Fibroblast of lung (primary cell): ENCODE results near the gene HP. TPM values are rescaled to one million over a fixed set of nuclear protein-coding genes. Genes with fewer than 3 reads are reported as not detected.
A peak's percentile ranks its signal among the peaks of the same experiment; 100 is the strongest.

Experiments
- DNase-seq, 2 donors: peaks; one replicate each; pipeline versions ENCODE4 v3.0.0 to v3.0.0-alpha.2; 2010; ENCODE audit warnings: low read depth in 2 of 2
- H2AFZ ChIP-seq: 2 replicates; pipeline ENCODE4 v1.5.1; 2012; ENCODE audit warnings: low read length, control low read depth, inconsistent platforms
- H3K27ac ChIP-seq: 2 replicates; pipeline ENCODE4 v1.5.1; 2011; ENCODE audit warnings: low read length, control low read depth; ENCODE audit not compliant: insufficient read depth
- H3K27me3 ChIP-seq: 2 replicates; pipeline ENCODE4 v1.5.1; 2011; ENCODE audit warnings: mild to moderate bottlenecking, low read length; ENCODE audit not compliant: control insufficient read depth, insufficient read depth
- H3K36me3 ChIP-seq: 2 replicates; pipeline ENCODE4 v1.5.1; 2011; ENCODE audit warnings: low read length; ENCODE audit not compliant: control insufficient read depth, insufficient read depth
- H3K4me1 ChIP-seq: 2 replicates; pipeline ENCODE4 v1.5.1; 2011; ENCODE audit warnings: low read length; ENCODE audit not compliant: control insufficient read depth, insufficient read depth; ENCODE audit errors: extremely low read depth
- H3K4me2 ChIP-seq: 2 replicates; pipeline ENCODE4 v1.5.1; 2011; ENCODE audit warnings: low read length, control low read depth; ENCODE audit not compliant: insufficient read depth; ENCODE audit errors: extremely low read depth
- H3K4me3 ChIP-seq, 4 experiments: fragments of 200-600 bp in 1 of 4; sonication (generic) in 1 of 4; replicated peaks in 1 of 4; 2 replicates each; pipeline ENCODE4 v1.5.1; 2011 to 2016; ENCODE audit warnings: low read length in 4 of 4, low read depth in 3 of 4, mild to moderate bottlenecking in 3 of 4, control low read depth in 2 of 4, inconsistent platforms in 1 of 4, mixed read lengths in 1 of 4; ENCODE audit not compliant: insufficient read depth in 1 of 4; ENCODE audit errors: control extremely low read depth in 1 of 4
- H3K79me2 ChIP-seq: 2 replicates; pipeline ENCODE4 v1.5.1; 2012; ENCODE audit warnings: mild to moderate bottlenecking, low read length, inconsistent platforms; ENCODE audit not compliant: control insufficient read depth, insufficient read depth
- H3K9ac ChIP-seq: 2 replicates; pipeline ENCODE4 v1.5.1; 2011; ENCODE audit warnings: mild to moderate bottlenecking, low read length, control low read depth; ENCODE audit not compliant: insufficient read depth
- H3K9me3 ChIP-seq: 2 replicates; pipeline ENCODE4 v1.5.1; 2012; ENCODE audit warnings: low read depth, low read length; ENCODE audit not compliant: control insufficient read depth, insufficient read depth
- H4K20me1 ChIP-seq: 2 replicates; pipeline ENCODE4 v1.5.1; 2011; ENCODE audit warnings: low read length; ENCODE audit not compliant: control insufficient read depth, insufficient read depth; ENCODE audit errors: extremely low read depth
- EZH2 ChIP-seq: IDR thresholded peaks from 2 replicates; pipeline ENCODE4 v1.5.1; 2012; ENCODE audit warnings: low read length, control low read depth, mild to moderate bottlenecking; ENCODE audit errors: missing control alignments
- polyA plus RNA-seq, 2 donors: library from polyadenylated mRNA; depleted of rRNA in 1 of 2; stranded (reverse) in 1 of 2; unstranded in 1 of 2; fragments of >200 nt; gene quantifications; 2 replicates each; pipeline ENCODE4 v1.2.1, GENCODE V29; 2011 to 2012; ENCODE audit warnings: missing spikeins in 1 of 2
- total RNA-seq: library from RNA; depleted of rRNA; stranded (reverse); fragments of >200 nt; gene quantifications from 2 replicates; pipeline ENCODE4 v1.2.1, GENCODE V29; 2014
- TF ChIP-seq, protein P1 (sequence below), 2 donors: IDR thresholded peaks in 1 of 2; conservative IDR thresholded peaks in 1 of 2; 1 replicate in 1 of 2; 2 replicates in 1 of 2; pipeline ENCODE4 v1.5.1; 2011 to 2012; ENCODE audit warnings: low read length in 2 of 2, control low read depth in 1 of 2, inconsistent platforms in 1 of 2, low read depth in 1 of 2, mild to moderate bottlenecking in 1 of 2

HP gene
- total and polyA plus RNA-seq, 2 donors (not counting 1 experiment from before 2014, with no cell fraction given): not detected

GRCh38 chr16:72036098-72036497 lies 18.2 kb upstream of the HP start:
- DNase-seq: no peak
- no peaks in the 10 kb centered on the region for H4K20me1 ChIP-seq
- H3K9me3 ChIP-seq: no peaks in the 10 kb centered on the region
- H3K27me3 ChIP-seq: no peaks in the 10 kb centered on the region
- no peak overlapping the region for H3K27ac ChIP-seq
- TF ChIP-seq, protein P1, sequence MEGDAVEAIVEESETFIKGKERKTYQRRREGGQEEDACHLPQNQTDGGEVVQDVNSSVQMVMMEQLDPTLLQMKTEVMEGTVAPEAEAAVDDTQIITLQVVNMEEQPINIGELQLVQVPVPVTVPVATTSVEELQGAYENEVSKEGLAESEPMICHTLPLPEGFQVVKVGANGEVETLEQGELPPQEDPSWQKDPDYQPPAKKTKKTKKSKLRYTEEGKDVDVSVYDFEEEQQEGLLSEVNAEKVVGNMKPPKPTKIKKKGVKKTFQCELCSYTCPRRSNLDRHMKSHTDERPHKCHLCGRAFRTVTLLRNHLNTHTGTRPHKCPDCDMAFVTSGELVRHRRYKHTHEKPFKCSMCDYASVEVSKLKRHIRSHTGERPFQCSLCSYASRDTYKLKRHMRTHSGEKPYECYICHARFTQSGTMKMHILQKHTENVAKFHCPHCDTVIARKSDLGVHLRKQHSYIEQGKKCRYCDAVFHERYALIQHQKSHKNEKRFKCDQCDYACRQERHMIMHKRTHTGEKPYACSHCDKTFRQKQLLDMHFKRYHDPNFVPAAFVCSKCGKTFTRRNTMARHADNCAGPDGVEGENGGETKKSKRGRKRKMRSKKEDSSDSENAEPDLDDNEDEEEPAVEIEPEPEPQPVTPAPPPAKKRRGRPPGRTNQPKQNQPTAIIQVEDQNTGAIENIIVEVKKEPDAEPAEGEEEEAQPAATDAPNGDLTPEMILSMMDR (conservative IDR thresholded peaks at IDR 0.05 in 1 of 2, IDR thresholded peaks at IDR 0.05 in 1 of 2; ENCODE audit: low read depth in 1 of 2, low read length in 2 of 2): no peak
- no peak for TF ChIP-seq EZH2
- no peaks in the 10 kb centered on the region for H3K4me1 ChIP-seq
- no peak overlapping the region for H3K4me2 ChIP-seq
- H3K79me2 ChIP-seq: no peaks in the 10 kb centered on the region
- H3K4me3 ChIP-seq: no peak overlapping the region
- no peak overlapping the region for H3K9ac ChIP-seq
- H2AFZ ChIP-seq: no peak overlapping the region
- no peaks in the 10 kb centered on the region for H3K36me3 ChIP-seq

- no peak overlapping the region for H3K27ac ChIP-seq
- H3K9ac ChIP-seq: no peak overlapping the region
- no peak overlapping the region for H3K4me3 ChIP-seq
- H2AFZ ChIP-seq: no peak overlapping the region
- H3K36me3 ChIP-seq: no peaks in the 10 kb centered on the region
- peak in 1 of 2 donors; percentile 40 for DNase-seq
- H3K27me3 ChIP-seq: no peaks in the 10 kb centered on the region
- no peaks in the 10 kb centered on the region for H3K79me2 ChIP-seq
- TF ChIP-seq EZH2: no peak
- TF ChIP-seq, protein P1 (conservative IDR thresholded peaks at IDR 0.05 in 1 of 2, IDR thresholded peaks at IDR 0.05 in 1 of 2; ENCODE audit: low read depth in 1 of 2, low read length in 2 of 2): no peak
- no peaks in the 10 kb centered on the region for H4K20me1 ChIP-seq
- H3K9me3 ChIP-seq: no peaks in the 10 kb centered on the region
- no peak overlapping the region for H3K4me2 ChIP-seq
- H3K4me1 ChIP-seq: no peaks in the 10 kb centered on the region
These were observed 12.1 kb upstream of the HP start for GRCh38 chr16:72042157-72042660.

GRCh38 chr16:72043058-72043457 lies 11.2 kb upstream of the HP start:
- Histone ChIP-seq H3K4me1 (no peaks in the 10 kb centered on the region), H3K36me3 (no peaks in the 10 kb centered on the region), H3K79me2 (no peaks in the 10 kb centered on the region), H3K27ac (no peak overlapping the region), H3K4me3 (no peak overlapping the region), H3K27me3 (no peaks in the 10 kb centered on the region), H4K20me1 (no peaks in the 10 kb centered on the region), H3K4me2 (no peak overlapping the region), H3K9me3 (no peaks in the 10 kb centered on the region), H3K9ac (no peak overlapping the region), H2AFZ (no peak overlapping the region)
- DNase-seq: no peak
- TF ChIP-seq, protein P1 (conservative IDR thresholded peaks at IDR 0.05 in 1 of 2, IDR thresholded peaks at IDR 0.05 in 1 of 2; ENCODE audit: low read depth in 1 of 2, low read length in 2 of 2): no peak
- TF ChIP-seq EZH2: no peak
